ENCODE measurements around the gene CIDEB. TPM values are rescaled to one million over a fixed set of nuclear protein-coding genes. Genes with fewer than 3 reads are reported as not detected.
"Not testable (repeated sequence)": the region's sequence is repeated elsewhere in the genome, so short reads cannot be mapped to it uniquely, and the experiment has no call there.

CIDEB gene
- total and polyA plus RNA-seq, 4 donors, result 4.9 to 14.8 (median 7.1) TPM

DNA sequence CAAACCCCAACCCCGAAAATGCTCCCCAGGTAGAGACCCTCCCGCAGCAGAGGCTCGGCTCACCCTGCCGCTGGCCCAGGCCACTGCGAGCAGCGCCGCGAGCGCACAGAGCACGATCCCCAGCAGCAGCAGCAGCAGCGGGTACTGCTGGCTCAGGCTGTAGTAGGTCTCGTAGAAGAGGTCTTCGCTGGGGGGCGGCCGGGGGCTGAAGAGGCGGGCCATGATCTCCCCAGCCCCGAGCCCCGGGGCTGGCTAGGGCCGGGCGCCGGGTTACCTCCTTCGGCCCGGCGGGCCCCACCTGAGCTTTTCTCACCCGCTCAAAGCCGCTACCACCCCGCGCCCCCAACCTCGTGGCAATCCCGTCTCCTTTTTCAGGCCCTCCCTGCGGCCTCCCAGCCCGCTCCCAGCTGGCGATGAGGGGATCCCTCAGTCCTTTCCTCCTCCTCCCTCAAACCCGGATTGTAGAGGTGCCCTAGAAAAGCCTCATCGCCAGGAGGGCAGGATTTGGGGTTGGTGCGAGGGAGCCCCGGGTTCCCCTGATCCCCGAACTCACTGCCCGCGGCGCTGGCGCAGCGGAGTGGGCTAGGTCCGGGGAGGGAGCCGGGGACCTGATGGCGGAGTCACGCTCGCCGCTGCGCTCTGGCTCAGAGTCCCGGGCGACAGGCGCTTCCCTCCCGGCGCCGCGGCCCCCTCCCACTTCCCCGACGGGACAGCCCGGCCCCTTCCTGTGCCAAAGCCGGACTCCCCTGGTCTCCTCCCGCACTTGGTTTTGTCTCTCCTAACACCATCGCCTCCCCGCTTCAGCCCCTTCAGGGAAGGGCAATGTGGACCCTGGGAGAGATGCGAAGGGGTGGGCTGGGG lies 26.9 kb upstream of the CIDEB start, which contains the start of gene ADCY4:
ADCY4 (minus strand) TSS at position 641 of the 861 bp plus-strand sequence; CDS start at position 222, 419 bp downstream.
- WGBS (ENCODE audit: insufficient coverage), result 1% methylated on average over 57 of the region's 65 CpGs
- Histone ChIP-seq H3K27me3 (ENCODE audit: control insufficient read depth, insufficient read depth, low read length) (peaks cover 86% of the 10 kb centered on the region), H3K36me3 (ENCODE audit: control insufficient read depth, insufficient read depth, low read length) (no peaks in the 10 kb centered on the region), H3K27ac (ENCODE audit: low read depth, low read length) (peak within 1 kb of the TSS; percentile 11), H3K4me1 (ENCODE audit: control insufficient read depth, insufficient read depth, low read length) (peaks cover 52% of the 10 kb centered on the region), H3K4me3 (ENCODE audit: low read depth, low read length) (peak within 1 kb of the TSS; percentile 22), H3K9me3 (ENCODE audit: control insufficient read depth, insufficient read depth, low read length) (no peaks in the 10 kb centered on the region)
- DNase-seq (ENCODE audit: low read depth in 4 of 6, low spot score in 6 of 6), result no peak

DNA sequence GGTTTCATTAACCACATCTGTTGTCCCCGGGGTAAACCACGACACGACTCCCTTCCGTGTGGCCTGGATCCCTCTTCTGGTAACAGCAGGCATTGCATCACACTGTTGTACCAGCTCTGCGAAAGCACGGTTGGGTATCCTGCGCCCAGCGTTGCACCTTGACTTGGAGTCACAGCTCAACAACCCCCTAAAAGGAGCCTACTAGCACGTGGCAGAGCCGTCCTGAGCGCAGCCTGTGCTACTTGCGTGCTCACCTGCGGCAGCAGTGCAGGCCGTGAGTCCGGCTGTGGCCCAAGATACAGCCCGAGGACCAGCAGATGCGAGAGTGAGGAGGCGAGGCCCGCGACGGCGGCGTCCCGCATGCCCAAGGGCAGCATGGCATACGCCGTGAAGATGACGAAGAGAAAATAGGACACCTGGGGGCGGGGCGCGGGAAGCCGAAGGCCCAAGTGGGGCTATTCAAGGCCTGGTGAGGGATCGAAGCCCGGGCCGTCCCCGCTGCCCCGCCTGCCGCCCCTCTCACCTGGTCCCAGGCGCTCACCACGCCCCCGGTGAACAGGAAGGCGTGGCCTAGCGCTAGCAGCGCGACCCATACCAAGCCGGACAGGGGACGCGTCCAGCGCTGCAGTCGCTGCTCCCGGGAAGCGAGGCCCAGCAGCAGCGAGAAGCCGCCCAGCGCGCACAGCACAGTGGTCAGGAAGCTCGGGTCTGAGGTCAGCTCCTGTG lies 24.7 kb upstream of the CIDEB start:
- Histone ChIP-seq H3K36me3 (ENCODE audit: control insufficient read depth, insufficient read depth, low read length) (no peaks in the 10 kb centered on the region), H3K9me3 (ENCODE audit: control insufficient read depth, insufficient read depth, low read length) (no peaks in the 10 kb centered on the region), H3K27me3 (ENCODE audit: control insufficient read depth, insufficient read depth, low read length) (peaks cover 64% of the 10 kb centered on the region), H3K4me3 (ENCODE audit: low read depth, low read length) (peak overlapping the region; percentile 33), H3K4me1 (ENCODE audit: control insufficient read depth, insufficient read depth, low read length) (peaks cover 42% of the 10 kb centered on the region), H3K27ac (ENCODE audit: low read depth, low read length) (no peak overlapping the region)
- 3% methylated on average over 56 of the region's 56 CpGs for WGBS (ENCODE audit: insufficient coverage)
- peak in 3 of 6 donors; percentile 39 to 93 (median 82) for DNase-seq (ENCODE audit: low read depth in 4 of 6, low spot score in 6 of 6)

DNA sequence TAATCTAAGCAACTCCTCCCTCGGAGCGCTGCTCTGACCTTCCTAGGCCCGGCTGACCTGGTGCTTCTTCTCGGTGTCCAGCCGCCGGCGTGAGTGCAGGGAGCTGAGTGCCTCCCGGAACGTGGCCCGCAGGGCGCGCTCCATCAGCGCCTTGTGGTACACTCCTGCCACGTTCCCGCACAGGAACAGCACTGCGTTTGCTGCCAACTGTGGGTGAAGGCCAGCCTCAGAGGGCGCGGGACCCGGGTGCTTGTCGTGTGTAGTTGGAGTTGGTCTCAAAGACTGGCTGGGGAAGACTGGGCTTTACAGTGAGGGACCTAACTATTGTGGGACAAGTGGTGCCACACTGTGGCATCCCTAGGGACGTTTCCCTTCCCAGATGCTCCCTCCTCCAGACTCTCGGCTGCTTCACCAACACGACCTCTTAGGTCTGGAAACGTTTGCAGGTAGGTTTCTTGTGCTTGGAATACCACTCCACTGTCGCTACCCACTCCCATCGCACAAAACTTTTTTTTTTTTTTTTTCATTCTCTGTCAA lies 24.0 kb upstream of the CIDEB start:
- Histone ChIP-seq H3K4me3 (ENCODE audit: low read depth, low read length) (no peak overlapping the region), H3K36me3 (ENCODE audit: control insufficient read depth, insufficient read depth, low read length) (no peaks in the 10 kb centered on the region), H3K9me3 (ENCODE audit: control insufficient read depth, insufficient read depth, low read length) (no peaks in the 10 kb centered on the region), H3K4me1 (ENCODE audit: control insufficient read depth, insufficient read depth, low read length) (peaks cover 42% of the 10 kb centered on the region), H3K27ac (ENCODE audit: low read depth, low read length) (no peak overlapping the region), H3K27me3 (ENCODE audit: control insufficient read depth, insufficient read depth, low read length) (peaks cover 58% of the 10 kb centered on the region)
- 54% methylated on average over 22 of the region's 26 CpGs for WGBS (ENCODE audit: insufficient coverage)
- DNase-seq (ENCODE audit: low read depth in 4 of 6, low spot score in 6 of 6), result no peak

DNA sequence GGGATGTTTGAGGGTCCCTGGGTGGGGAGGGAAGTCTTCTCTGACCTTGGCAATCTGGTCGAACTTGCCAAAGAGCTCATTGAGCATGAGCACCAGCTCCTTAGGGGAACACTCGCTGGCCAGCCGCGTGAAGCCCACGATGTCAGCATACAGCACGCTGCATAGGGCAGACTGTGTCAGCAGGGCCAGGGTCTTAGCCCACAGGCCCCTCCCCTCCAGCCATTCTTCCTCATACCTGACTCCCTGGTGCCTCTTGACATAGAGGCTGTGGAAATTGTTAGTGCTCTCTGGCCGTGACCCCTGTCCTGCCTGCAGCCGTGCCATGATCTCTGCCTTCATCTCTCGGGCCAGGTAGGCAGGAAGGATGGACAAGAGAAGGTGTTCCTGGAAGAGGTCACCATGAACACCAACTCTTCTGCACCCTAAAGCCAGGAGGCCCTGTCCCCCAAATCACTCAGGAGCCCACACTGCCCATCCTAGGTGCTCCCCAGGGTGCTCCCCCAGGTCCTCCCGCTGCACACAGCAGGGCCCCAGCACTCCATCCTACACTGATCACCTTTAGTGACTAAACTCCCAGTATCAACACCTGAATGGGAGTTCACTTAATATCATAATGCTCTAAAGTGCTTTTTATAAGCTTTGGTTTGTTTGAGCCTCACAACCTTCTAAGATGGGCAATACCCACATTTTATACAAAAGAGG lies 23.3 kb upstream of the CIDEB start:
- no peaks in the 10 kb centered on the region for H3K36me3 ChIP-seq (ENCODE audit: control insufficient read depth, insufficient read depth, low read length)
- peaks cover 51% of the 10 kb centered on the region for H3K27me3 ChIP-seq (ENCODE audit: control insufficient read depth, insufficient read depth, low read length)
- no peak overlapping the region for H3K27ac ChIP-seq (ENCODE audit: low read depth, low read length)
- H3K9me3 ChIP-seq (ENCODE audit: control insufficient read depth, insufficient read depth, low read length), result no peaks in the 10 kb centered on the region
- 94% methylated on average over 10 of the region's 10 CpGs for WGBS (ENCODE audit: insufficient coverage)
- peaks cover 42% of the 10 kb centered on the region for H3K4me1 ChIP-seq (ENCODE audit: control insufficient read depth, insufficient read depth, low read length)
- no peak overlapping the region for H3K4me3 ChIP-seq (ENCODE audit: low read depth, low read length)
- no peak for DNase-seq (ENCODE audit: low read depth in 4 of 6, low spot score in 6 of 6)

DNA sequence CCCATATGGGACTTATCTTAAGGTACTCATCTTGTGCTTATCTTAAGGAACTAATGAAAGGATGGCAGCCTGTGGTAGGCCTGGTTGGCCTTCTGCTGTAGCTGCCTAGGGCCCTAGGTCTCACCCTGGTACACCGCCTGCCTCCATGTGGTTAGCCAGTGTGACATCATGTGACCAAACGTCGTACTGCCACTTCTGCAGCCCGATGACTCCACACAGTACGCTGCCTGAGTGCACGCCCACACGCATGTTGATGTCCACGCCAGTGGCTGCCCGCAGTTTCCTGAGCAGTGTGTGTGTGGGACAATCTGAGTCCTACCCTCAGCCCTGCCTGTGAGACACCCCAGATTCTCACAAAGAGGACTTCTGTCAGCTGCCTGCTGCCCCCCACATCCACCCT lies 22.0 kb upstream of the CIDEB start:
- 76% methylated on average over 8 of the region's 9 CpGs for WGBS (ENCODE audit: insufficient coverage)
- no peak for DNase-seq (ENCODE audit: low read depth in 4 of 6, low spot score in 6 of 6)
- no peak overlapping the region for H3K27ac ChIP-seq (ENCODE audit: low read depth, low read length)
- H3K27me3 ChIP-seq (ENCODE audit: control insufficient read depth, insufficient read depth, low read length), result peaks cover 37% of the 10 kb centered on the region
- H3K4me3 ChIP-seq (ENCODE audit: low read depth, low read length), result no peak overlapping the region
- H3K4me1 ChIP-seq (ENCODE audit: control insufficient read depth, insufficient read depth, low read length), result peaks cover 32% of the 10 kb centered on the region
- no peaks in the 10 kb centered on the region for H3K36me3 ChIP-seq (ENCODE audit: control insufficient read depth, insufficient read depth, low read length)
- H3K9me3 ChIP-seq (ENCODE audit: control insufficient read depth, insufficient read depth, low read length), result no peaks in the 10 kb centered on the region

DNA sequence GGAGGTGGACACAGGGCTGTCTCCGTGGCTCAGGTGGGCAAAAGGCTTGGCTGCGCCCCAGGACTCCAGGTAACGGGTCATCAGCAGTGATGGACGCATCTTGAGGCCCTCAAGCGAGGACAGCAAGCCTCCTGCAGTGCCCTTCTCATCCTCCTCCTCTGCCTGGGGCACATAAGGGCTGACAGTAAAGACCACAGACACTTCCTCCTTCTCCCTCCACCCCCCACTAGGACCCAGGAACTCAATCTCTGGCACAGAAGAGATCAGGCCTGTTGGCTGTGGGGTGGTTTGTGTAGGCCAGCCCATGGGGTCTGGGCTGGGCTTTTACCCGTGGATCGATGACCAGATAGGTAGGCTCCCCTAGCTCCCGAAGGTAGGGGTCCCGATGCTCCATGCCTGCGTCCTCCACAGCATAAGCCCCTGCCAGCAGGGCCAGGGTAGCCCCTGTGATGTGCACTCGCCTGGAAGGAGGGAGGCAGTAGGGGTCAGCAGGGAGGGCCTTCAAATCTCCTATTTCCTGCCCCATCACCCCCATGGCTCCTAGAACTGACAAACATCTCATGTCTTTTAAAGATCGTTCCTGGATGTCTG lies 21.4 kb upstream of the CIDEB start:
- no peak for DNase-seq (ENCODE audit: low read depth in 4 of 6, low spot score in 6 of 6)
- Histone ChIP-seq H3K27ac (ENCODE audit: low read depth, low read length) (no peak overlapping the region), H3K4me1 (ENCODE audit: control insufficient read depth, insufficient read depth, low read length) (peaks cover 26% of the 10 kb centered on the region), H3K36me3 (ENCODE audit: control insufficient read depth, insufficient read depth, low read length) (no peaks in the 10 kb centered on the region), H3K4me3 (ENCODE audit: low read depth, low read length) (no peak overlapping the region), H3K9me3 (ENCODE audit: control insufficient read depth, insufficient read depth, low read length) (no peaks in the 10 kb centered on the region), H3K27me3 (ENCODE audit: control insufficient read depth, insufficient read depth, low read length) (peaks cover 32% of the 10 kb centered on the region)
- WGBS (ENCODE audit: insufficient coverage), result 89% methylated on average over 9 of the region's 12 CpGs

DNA sequence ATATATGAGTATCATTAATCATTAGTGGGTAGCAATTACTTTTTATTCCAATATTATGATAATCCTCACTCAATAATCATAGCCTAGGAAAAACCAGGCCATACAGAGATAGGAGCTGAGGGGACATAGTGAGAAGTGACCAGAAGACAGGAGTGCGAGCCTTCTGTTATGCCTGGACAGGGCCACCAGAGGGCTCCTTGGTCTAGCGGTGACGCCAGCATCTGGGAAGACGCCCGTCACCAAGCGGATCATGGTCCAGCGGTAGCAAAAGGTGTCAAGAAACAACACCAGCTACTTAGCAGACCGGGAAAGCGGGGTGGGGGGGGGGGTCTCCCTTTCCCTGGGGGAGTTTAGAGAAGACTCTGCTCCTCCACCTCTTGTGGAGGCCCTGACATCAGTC lies 20.1 kb upstream of the CIDEB start:
- Histone ChIP-seq H3K4me1 (ENCODE audit: control insufficient read depth, insufficient read depth, low read length) (peaks cover 14% of the 10 kb centered on the region), H3K27me3 (ENCODE audit: control insufficient read depth, insufficient read depth, low read length) (peaks cover 19% of the 10 kb centered on the region)
- DNase-seq (ENCODE audit: low read depth in 4 of 6, low spot score in 6 of 6), result peak in 1 of 6 donors; percentile 43
- H3K4me3 ChIP-seq (ENCODE audit: low read depth, low read length); H3K9me3 ChIP-seq (ENCODE audit: control insufficient read depth, insufficient read depth, low read length); H3K27ac ChIP-seq (ENCODE audit: low read depth, low read length); H3K36me3 ChIP-seq (ENCODE audit: control insufficient read depth, insufficient read depth, low read length): not testable (repeated sequence)
- 0% methylated on average over 1 of the region's 9 CpGs for WGBS (ENCODE audit: insufficient coverage)

DNA sequence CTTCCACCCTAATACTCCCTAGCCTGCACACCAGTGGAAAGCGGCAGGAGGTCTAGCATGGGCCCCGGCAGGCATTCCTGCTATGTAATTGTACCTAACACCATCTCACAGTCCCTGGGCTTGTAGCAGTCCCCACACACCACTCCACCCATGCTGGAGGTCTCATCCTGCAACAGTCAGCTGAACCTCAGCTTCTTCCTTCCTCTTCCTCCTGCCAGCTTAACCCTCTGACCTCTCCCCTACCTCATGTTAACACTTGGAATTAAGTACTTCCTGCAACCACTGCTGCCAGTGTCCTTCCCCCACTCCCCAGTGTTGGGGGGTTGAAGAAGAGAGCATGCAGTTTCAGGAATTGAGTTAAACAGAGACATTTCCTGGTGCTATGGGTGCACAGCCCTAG lies 19.5 kb upstream of the CIDEB start:
- Histone ChIP-seq H3K36me3 (ENCODE audit: control insufficient read depth, insufficient read depth, low read length) (no peaks in the 10 kb centered on the region), H3K27me3 (ENCODE audit: control insufficient read depth, insufficient read depth, low read length) (peaks cover 17% of the 10 kb centered on the region), H3K4me1 (ENCODE audit: control insufficient read depth, insufficient read depth, low read length) (peaks cover 8% of the 10 kb centered on the region), H3K9me3 (ENCODE audit: control insufficient read depth, insufficient read depth, low read length) (no peaks in the 10 kb centered on the region), H3K4me3 (ENCODE audit: low read depth, low read length) (no peak overlapping the region), H3K27ac (ENCODE audit: low read depth, low read length) (no peak overlapping the region)
- WGBS (ENCODE audit: insufficient coverage), result 80% methylated on average over 2 of the region's 2 CpGs
- no peak for DNase-seq (ENCODE audit: low read depth in 4 of 6, low spot score in 6 of 6)

DNA sequence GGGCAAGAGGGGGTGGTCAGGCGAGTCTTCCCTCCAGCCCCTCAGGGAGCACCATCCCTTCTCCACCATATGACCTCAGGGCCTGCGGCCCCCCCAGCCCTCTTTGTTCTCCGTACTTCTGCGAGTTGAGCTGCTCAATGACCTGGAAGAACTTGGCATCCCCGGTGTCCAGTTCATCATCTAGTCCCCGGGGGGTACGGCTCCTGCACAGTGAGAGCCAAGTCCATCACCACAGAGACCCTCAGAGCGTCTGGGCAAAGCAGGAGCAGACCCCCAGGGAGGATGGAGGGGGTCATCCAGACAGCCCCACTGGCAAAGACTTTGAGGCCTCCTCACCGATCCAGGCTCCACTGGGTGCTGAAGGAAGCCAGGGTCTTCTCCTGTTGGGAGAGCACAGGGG lies 18.2 kb upstream of the CIDEB start:
- H3K27me3 ChIP-seq (ENCODE audit: control insufficient read depth, insufficient read depth, low read length), result peaks cover 8% of the 10 kb centered on the region
- 33% methylated on average over 6 of the region's 9 CpGs for WGBS (ENCODE audit: insufficient coverage)

More for the DNA sequence above, 18.2 kb upstream of the CIDEB start:
- no peaks in the 10 kb centered on the region for H3K4me1 ChIP-seq (ENCODE audit: control insufficient read depth, insufficient read depth, low read length)
- no peak overlapping the region for H3K4me3 ChIP-seq (ENCODE audit: low read depth, low read length)
- H3K9me3 ChIP-seq (ENCODE audit: control insufficient read depth, insufficient read depth, low read length), result no peaks in the 10 kb centered on the region
- H3K36me3 ChIP-seq (ENCODE audit: control insufficient read depth, insufficient read depth, low read length), result no peaks in the 10 kb centered on the region
- no peak for DNase-seq (ENCODE audit: low read depth in 4 of 6, low spot score in 6 of 6)
- no peak overlapping the region for H3K27ac ChIP-seq (ENCODE audit: low read depth, low read length)

All from spinal cord (tissue), 10 donors.